GM21515 (cell line): ENCODE data around the gene MAB21L4.
"Not testable (repeated sequence)": the region's sequence is repeated elsewhere in the genome, so short reads cannot be mapped to it uniquely, and the experiment has no call there.

Experiments
- ATAC-seq: cut with Tn5 transposase; IDR thresholded peaks from one replicate; pipeline ENCODE4 v1.9.1; 2021; ENCODE audit not compliant: unreplicated experiment

MAB21L4 gene

DNA sequence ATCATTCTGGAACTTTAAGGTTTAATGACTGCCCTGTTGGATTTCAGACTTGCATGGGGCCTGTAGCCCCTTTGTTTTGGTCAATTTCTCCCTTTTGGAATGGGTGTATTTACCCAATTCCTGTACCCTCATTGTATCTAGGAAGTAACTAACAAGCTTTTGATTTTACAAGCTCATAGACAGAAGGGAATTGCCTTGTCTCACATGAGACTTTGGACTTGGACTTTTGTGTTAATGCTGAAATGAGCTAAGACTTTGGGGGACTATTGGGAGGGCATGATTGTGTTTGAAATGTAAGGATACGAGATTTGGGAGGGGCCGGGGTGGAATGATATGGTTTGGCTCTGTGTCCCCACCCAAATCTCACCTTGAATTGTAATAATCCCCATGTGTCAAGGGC is 49.6 kb downstream of the MAB21L4 start:
- ATAC-seq, result not testable (repeated sequence)

DNA sequence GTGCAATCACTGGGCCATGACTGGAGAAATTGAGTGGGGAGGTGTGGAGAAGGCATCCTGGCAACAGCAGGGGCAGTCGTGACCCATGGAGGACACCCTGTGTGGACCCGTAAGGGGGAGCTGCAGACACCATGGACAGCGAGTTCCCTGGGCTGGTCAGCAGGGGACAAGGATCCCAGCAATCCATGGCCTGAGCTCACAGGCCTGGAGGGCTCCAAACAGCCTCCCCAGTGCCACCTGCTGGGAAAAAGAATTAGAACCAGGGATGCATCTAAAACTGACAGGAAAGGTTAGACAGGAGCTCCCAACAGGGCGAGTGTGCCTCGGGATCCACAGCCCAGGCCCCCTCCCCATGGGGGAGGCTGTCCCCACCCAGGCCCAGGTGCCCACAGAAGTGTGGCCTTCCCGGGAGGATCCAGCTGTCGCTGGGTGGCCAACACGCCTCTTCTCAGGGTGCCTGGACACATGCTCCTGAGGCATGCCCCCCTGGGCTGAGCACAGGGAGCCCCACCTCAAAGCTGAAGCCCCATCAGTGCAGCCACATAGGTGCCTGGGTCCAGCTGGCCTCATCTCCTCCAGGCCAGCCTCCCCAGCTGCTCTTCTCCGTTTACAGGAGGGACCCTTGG is 55.4 kb downstream of the MAB21L4 start:
- ATAC-seq, result no peak

DNA sequence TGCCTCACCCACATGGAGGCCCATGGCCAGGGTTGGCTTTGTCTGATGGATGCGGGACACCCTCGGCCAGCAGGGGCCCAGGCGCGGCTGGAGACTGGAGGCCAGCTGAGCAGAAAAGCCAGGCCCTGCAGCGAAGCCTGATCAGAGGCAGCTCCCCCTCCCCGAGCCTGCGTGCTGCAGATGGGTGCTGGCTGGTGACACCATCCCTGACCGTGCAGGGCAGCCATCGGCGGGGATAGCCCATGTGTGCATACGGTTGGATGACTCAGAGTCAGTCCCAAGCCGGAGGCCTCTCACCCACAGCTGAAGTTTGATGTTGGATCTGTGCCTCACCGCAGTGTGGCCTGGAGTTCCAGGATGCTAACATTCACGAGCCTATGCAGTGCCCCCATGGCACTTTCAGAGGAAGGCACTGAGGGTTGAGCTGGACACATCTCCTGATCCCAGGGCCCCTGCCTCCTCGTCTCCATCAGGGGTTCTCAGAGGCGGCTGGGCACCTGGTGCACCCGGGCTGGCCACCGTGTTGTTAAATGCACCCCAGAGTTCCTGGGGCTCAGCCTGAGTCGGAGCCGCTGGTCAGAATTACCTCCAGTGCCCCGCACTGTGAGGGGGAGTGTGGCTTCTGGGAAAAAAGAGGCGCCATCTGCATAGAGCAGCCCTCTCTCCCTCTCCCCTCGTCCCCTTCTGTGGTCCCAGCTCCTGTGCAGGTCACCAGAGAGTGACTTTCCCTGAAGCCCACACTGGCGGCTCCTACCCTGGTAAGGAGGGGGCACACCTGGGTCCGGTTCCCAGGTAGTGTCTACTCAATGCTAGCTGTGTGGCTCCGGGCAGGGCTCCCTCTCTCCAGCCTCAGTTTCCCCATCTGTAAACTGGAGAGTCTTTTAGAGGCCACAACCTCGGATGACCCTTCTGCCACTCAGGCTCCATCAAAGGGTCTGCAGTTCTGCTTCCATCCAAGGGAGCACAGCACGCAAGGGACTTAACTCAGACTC is 56.5 kb downstream of the MAB21L4 start:
- no peak for ATAC-seq

DNA sequence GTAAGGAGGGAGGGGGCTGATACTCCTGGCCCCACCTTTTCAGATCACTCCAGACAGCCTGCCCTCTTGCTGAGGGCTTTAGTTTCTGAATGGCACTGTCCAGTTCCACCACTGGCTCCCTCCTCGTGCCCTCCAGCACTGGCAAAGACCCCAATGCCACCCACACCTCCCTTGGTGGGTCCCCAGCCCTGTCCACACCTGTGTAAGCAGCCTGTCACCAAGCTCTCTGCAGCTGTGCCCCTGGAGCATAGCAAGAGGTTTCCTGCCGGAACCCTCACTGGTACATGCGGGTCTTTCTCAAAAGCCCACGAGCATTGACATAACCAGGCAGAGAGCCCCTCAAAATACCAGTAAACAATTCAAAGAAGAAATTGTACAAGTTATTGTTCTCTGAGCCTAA is 58.3 kb downstream of the MAB21L4 start:
- ATAC-seq, result no peak

DNA sequence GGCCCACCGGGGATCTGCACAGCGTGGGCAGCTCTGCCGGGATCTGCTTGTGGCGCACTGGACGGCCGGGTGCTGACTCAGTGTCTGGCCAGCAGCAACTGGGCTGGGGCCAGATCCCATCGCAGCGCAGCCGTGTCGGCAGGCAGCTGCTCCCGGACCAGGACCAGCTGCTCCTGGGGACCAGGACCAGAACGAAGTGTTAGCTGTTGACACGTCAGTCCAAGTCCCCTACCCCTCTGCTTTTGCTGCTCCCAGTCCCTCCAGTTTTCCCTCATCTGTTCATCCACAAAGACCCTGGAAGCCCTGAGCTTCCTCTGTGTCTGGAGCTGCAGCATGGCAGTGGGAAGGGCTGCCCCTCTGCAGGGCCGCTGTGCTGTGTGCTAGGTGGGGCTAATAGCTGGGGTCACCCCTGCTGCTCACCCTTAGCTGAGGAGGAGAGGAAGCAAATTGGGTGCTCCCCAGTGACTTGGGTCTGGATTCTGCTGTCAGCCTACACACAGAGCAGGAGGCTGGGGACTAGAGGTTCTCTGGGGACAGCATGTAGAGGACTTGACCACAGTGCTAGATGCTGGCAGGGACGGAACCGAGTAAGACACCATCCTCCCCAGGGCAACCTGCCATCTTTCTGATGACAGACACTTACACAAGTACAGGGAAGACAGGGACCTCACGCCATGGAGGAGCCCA is 59.0 kb downstream of the MAB21L4 start:
- no peak for ATAC-seq
